ENCODE data around the gene C14orf180.

DNA sequence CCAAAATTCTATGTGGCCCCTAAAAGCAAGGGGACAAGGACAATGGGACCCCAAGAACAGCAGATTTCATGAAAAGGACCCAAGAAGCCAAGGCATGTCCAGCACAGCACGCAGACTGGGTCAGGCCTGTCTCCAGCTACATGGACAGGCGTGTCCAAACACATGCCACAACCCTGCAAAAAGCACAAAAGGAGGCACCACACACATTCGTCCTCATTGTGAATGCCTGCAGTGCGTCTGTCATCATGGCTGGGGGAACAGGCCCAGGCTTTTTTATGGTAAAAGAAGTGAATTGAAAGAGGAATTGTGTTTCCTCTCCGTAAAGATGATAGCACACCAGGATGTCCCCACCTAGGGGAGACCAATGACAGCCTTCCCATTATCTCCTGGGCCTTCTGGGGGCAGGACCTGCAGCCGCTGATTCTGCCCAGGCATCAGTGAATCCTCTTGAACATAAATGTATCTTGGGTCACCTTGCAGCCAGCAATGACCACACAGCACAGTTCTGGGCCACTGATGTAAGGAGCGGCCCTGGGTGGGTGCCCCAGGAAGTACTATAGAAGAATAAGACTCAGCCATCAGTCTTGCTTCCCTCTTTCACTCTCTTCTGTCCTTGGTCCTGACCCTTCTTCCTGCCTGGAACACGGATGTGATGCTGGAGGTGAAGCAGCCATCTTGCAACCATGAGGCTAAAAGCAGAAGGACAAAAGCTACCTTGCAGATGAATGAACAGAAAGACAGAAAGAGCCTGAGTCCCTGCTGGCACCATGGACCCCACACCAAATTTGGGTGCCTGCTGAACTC is 29.8 kb upstream of the C14orf180 start:
- TF ChIP-seq, protein P1, sequence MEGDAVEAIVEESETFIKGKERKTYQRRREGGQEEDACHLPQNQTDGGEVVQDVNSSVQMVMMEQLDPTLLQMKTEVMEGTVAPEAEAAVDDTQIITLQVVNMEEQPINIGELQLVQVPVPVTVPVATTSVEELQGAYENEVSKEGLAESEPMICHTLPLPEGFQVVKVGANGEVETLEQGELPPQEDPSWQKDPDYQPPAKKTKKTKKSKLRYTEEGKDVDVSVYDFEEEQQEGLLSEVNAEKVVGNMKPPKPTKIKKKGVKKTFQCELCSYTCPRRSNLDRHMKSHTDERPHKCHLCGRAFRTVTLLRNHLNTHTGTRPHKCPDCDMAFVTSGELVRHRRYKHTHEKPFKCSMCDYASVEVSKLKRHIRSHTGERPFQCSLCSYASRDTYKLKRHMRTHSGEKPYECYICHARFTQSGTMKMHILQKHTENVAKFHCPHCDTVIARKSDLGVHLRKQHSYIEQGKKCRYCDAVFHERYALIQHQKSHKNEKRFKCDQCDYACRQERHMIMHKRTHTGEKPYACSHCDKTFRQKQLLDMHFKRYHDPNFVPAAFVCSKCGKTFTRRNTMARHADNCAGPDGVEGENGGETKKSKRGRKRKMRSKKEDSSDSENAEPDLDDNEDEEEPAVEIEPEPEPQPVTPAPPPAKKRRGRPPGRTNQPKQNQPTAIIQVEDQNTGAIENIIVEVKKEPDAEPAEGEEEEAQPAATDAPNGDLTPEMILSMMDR (IDR thresholded peaks at IDR 0.05; ENCODE audit: insufficient read depth, low read depth, low read length) = no peak
- TF ChIP-seq EZH2 (IDR thresholded peaks at IDR 0.05; ENCODE audit: insufficient read depth, low read length) = no peak

All from astrocyte (in vitro differentiated cells and primary cell).